ENCODE data around the gene PRSS22.

PRSS22 gene

GRCh38 chr16:2827831-2828520 lies 30.0 kb downstream of the PRSS22 start:
- DNase-seq = no peak

- no peak for DNase-seq
Observed at GRCh38 chr16:2827374-2827791, 30.6 kb downstream of the PRSS22 start.

- no peak for DNase-seq
Observed at GRCh38 chr16:2826591-2827373, 31.2 kb downstream of the PRSS22 start.

GRCh38 chr16:2825906-2826305 lies 32.1 kb downstream of the PRSS22 start:
- no peak for DNase-seq

- DNase-seq = no peak
Observed at GRCh38 chr16:2825049-2825742, 32.8 kb downstream of the PRSS22 start.

- no peak for DNase-seq
Observed at GRCh38 chr16:2824626-2825025, 33.3 kb downstream of the PRSS22 start.

GRCh38 chr16:2822496-2822895 lies 35.5 kb downstream of the PRSS22 start:
- DNase-seq = no peak

- DNase-seq = no peak
Observed at GRCh38 chr16:2822158-2822495, 35.8 kb downstream of the PRSS22 start.

GRCh38 chr16:2821487-2822157 lies 36.3 kb downstream of the PRSS22 start:
- no peak for DNase-seq

GRCh38 chr16:2820836-2821486 lies 37.0 kb downstream of the PRSS22 start:
- no peak for DNase-seq

- DNase-seq = no peak
Observed at GRCh38 chr16:2819939-2820835, 37.8 kb downstream of the PRSS22 start.

- DNase-seq = no peak
Observed at GRCh38 chr16:2819179-2819938, 38.6 kb downstream of the PRSS22 start.

GRCh38 chr16:2818272-2818876 lies 39.6 kb downstream of the PRSS22 start:
- DNase-seq = no peak

- no peak for DNase-seq
Observed at GRCh38 chr16:2817340-2818271, 40.4 kb downstream of the PRSS22 start.

- DNase-seq = no peak
Observed at GRCh38 chr16:2816751-2817339, 41.1 kb downstream of the PRSS22 start, which contains the start of gene PRSS21. TSS of gene PRSS21 (plus strand) at chr16:2817237. CDS start at chr16:2817269, 32 bp downstream.

- DNase-seq = no peak
Observed at GRCh38 chr16:2815299-2815771, 42.6 kb downstream of the PRSS22 start.

GRCh38 chr16:2814551-2815298 lies 43.2 kb downstream of the PRSS22 start:
- DNase-seq = no peak

GRCh38 chr16:2813771-2814221 lies 44.2 kb downstream of the PRSS22 start:
- DNase-seq = no peak

Measured in midbrain (tissue), 1 donor.